Measurements from ENCODE around the gene DLGAP4.

Gene DLGAP4

GRCh38 chr20:36334281-36335205, 28.4 kb downstream of the DLGAP4 start:
- no peak for DNase-seq

GRCh38 chr20:36335206-36335870, 29.2 kb downstream of the DLGAP4 start:
- DNase-seq, result no peak

- DNase-seq, result no peak
These were observed 30.1 kb downstream of the DLGAP4 start for GRCh38 chr20:36336204-36336603.

- no peak for DNase-seq
These were observed 31.0 kb downstream of the DLGAP4 start for GRCh38 chr20:36336954-36337704.

GRCh38 chr20:36337886-36338285, 31.7 kb downstream of the DLGAP4 start:
- no peak for DNase-seq

- no peak for DNase-seq
These were observed 33.8 kb downstream of the DLGAP4 start for GRCh38 chr20:36339646-36340592.

- no peak for DNase-seq
These were observed 34.5 kb downstream of the DLGAP4 start for GRCh38 chr20:36340593-36340990.

GRCh38 chr20:36341331-36342020, 35.3 kb downstream of the DLGAP4 start:
- no peak for DNase-seq

GRCh38 chr20:36342331-36343120, 36.4 kb downstream of the DLGAP4 start:
- DNase-seq, result no peak

- no peak for DNase-seq
These were observed 37.5 kb downstream of the DLGAP4 start for GRCh38 chr20:36343641-36344040.

GRCh38 chr20:36344517-36345132, 38.5 kb downstream of the DLGAP4 start:
- no peak for DNase-seq

GRCh38 chr20:36346256-36346655, 40.1 kb downstream of the DLGAP4 start:
- DNase-seq, result no peak

GRCh38 chr20:36349384-36350170, 43.4 kb downstream of the DLGAP4 start:
- no peak for DNase-seq

- no peak for DNase-seq
These were observed 44.3 kb downstream of the DLGAP4 start for GRCh38 chr20:36350439-36350838.

GRCh38 chr20:36351937-36352336, 45.8 kb downstream of the DLGAP4 start:
- DNase-seq, result no peak

- DNase-seq, result no peak
These were observed 46.9 kb downstream of the DLGAP4 start for GRCh38 chr20:36352843-36353553.

GRCh38 chr20:36353740-36354139, 47.6 kb downstream of the DLGAP4 start:
- no peak for DNase-seq

- DNase-seq, result no peak
These were observed 49.5 kb downstream of the DLGAP4 start for GRCh38 chr20:36355469-36356171.

Data from DMS153 (cell line).